OCI-M2 (cell line): ENCODE measurements around the gene FLAD1.

Source experiments
- DNase-seq: peaks from one replicate; lab custom pipeline; 2025; ENCODE audit not compliant: unreplicated experiment; lab: John Stamatoyannopoulos, UW

FLAD1 gene

GRCh38 chr1:155014709-155015508 lies 31.8 kb downstream of the FLAD1 start:
- DNase-seq, result no peak

GRCh38 chr1:155015527-155016230 lies 32.5 kb downstream of the FLAD1 start:
- no peak for DNase-seq

GRCh38 chr1:155016231-155016831 lies 33.2 kb downstream of the FLAD1 start:
- DNase-seq, result no peak

GRCh38 chr1:155017041-155017945 lies 34.1 kb downstream of the FLAD1 start:
- peak; percentile 66 for DNase-seq

GRCh38 chr1:155017946-155018316 lies 34.8 kb downstream of the FLAD1 start:
- no peak for DNase-seq

- DNase-seq, result no peak
Observed at GRCh38 chr1:155018617-155019348, 35.6 kb downstream of the FLAD1 start.

- DNase-seq, result no peak
Observed at GRCh38 chr1:155019377-155020245, 36.5 kb downstream of the FLAD1 start.

GRCh38 chr1:155022136-155022926 lies 39.2 kb downstream of the FLAD1 start:
- DNase-seq, result no peak

- no peak for DNase-seq
Observed at GRCh38 chr1:155022927-155023236, 39.7 kb downstream of the FLAD1 start.

- no peak for DNase-seq
Observed at GRCh38 chr1:155023627-155024026, 40.5 kb downstream of the FLAD1 start.

GRCh38 chr1:155024315-155024714 lies 41.2 kb downstream of the FLAD1 start:
- DNase-seq, result no peak

- DNase-seq, result no peak
Observed at GRCh38 chr1:155026154-155026553, 43.0 kb downstream of the FLAD1 start.

GRCh38 chr1:155026588-155026987 lies 43.4 kb downstream of the FLAD1 start:
- DNase-seq, result no peak

- DNase-seq, result no peak
Observed at GRCh38 chr1:155029513-155030242, 46.5 kb downstream of the FLAD1 start.

- DNase-seq, result no peak
Observed at GRCh38 chr1:155030243-155030795, 47.2 kb downstream of the FLAD1 start.

GRCh38 chr1:155030899-155031298 lies 47.8 kb downstream of the FLAD1 start:
- no peak for DNase-seq

GRCh38 chr1:155032886-155033285 lies 49.7 kb downstream of the FLAD1 start:
- DNase-seq, result no peak

- DNase-seq, result no peak
Observed at GRCh38 chr1:155033524-155033923, 50.4 kb downstream of the FLAD1 start, which contains the start of the genes DCST1 and DCST2. Gene DCST1 (plus strand): TSS chr1:155033824. CDS start chr1:155034037, 213 bp downstream. Gene DCST2 (minus strand): TSS chr1:155033781. CDS start chr1:155033701, 80 bp downstream.
